ENCODE results near the gene BAZ1A. TPM values are rescaled to one million over a fixed set of nuclear protein-coding genes. Genes with fewer than 3 reads are reported as not detected.

BAZ1A gene
- total RNA-seq, 1 experiment from 2014 or later, result 28.2 TPM

GRCh38 chr14:34906287-34906686 is 31.1 kb upstream of the BAZ1A start:
- POLR2A ChIA-PET, result no interaction called here

GRCh38 chr14:34895277-34895676 is 20.1 kb upstream of the BAZ1A start:
- no peak for DNase-seq (ENCODE audit: low spot score)
- POLR2A ChIA-PET, result no interaction called here
- Mint-ChIP-seq H3K36me3 (no peaks in the 10 kb centered on the region), H3K9me3 (no peaks in the 10 kb centered on the region), H3K27ac (peak overlapping the region; percentile 53; the same call in 1 of the 2 replicates), H3K27me3 (ENCODE audit: low read depth) (no peaks in the 10 kb centered on the region), H3K4me1 (peaks cover 13% of the 10 kb centered on the region), H3K4me3 (no peak overlapping the region)
- CTCF ChIA-PET, result interaction anchor here (1.4 kb wide), 1 partner anchor 87 kb away, joined by 3 read pairs; the partner anchor contains the start of gene SRP54
- peak; percentile 57 for ATAC-seq
- TF ChIP-seq FOXP1 (CRISPR knock-in tag; IDR thresholded peaks at IDR 0.05; ENCODE audit: borderline replicate concordance) (no peak), MAX (CRISPR knock-in tag; IDR thresholded peaks at IDR 0.05) (no peak), HMGXB4 (CRISPR knock-in tag; IDR thresholded peaks at IDR 0.05) (no peak), JUN (CRISPR knock-in tag; IDR thresholded peaks at IDR 0.05) (no peak), ATF6 (CRISPR knock-in tag; IDR thresholded peaks at IDR 0.05) (no peak), STAT6 (CRISPR knock-in tag; conservative IDR thresholded peaks at IDR 0.05; ENCODE audit: low read depth) (no peak), SMAD3 (CRISPR knock-in tag; IDR thresholded peaks at IDR 0.05; ENCODE audit: borderline replicate concordance) (no peak), ZNF425 (CRISPR knock-in tag; conservative IDR thresholded peaks at IDR 0.05) (no peak), TCF7 (CRISPR knock-in tag; IDR thresholded peaks at IDR 0.05; ENCODE audit: low read depth) (no peak)

More at GRCh38 chr14:34906287-34906686, 31.1 kb upstream of the BAZ1A start:
- Mint-ChIP-seq H3K4me3 (no peak overlapping the region), H3K27me3 (ENCODE audit: low read depth) (no peaks in the 10 kb centered on the region), H3K9me3 (no peaks in the 10 kb centered on the region), H3K36me3 (no peaks in the 10 kb centered on the region), H3K4me1 (no peaks in the 10 kb centered on the region), H3K27ac (no peak overlapping the region)
- CTCF ChIA-PET, result interaction anchor here (0.7 kb wide), 1 partner anchor 10 kb away, joined by 3 read pairs; no protein-coding TSS in a partner anchor
- no peak for DNase-seq (ENCODE audit: low spot score)
- TF ChIP-seq TEAD4 (CRISPR knock-in tag; IDR thresholded peaks at IDR 0.05) (no peak), ZNF671 (CRISPR knock-in tag; IDR thresholded peaks at IDR 0.05) (no peak), ATF1 (CRISPR knock-in tag; IDR thresholded peaks at IDR 0.05) (no peak), EMX1 (CRISPR knock-in tag; IDR thresholded peaks at IDR 0.05) (no peak), ZNF512 (CRISPR knock-in tag; IDR thresholded peaks at IDR 0.05; ENCODE audit: borderline replicate concordance) (no peak), IRF1 (CRISPR knock-in tag; IDR thresholded peaks at IDR 0.05) (no peak), CREB1 (CRISPR knock-in tag; IDR thresholded peaks at IDR 0.05) (no peak), NR2C2 (CRISPR knock-in tag; IDR thresholded peaks at IDR 0.05) (no peak), ATF6 (CRISPR knock-in tag; IDR thresholded peaks at IDR 0.05) (no peak), PRRX2 (CRISPR knock-in tag; IDR thresholded peaks at IDR 0.05) (no peak), FOXK1 (CRISPR knock-in tag; IDR thresholded peaks at IDR 0.05) (no peak)
- no peak for ATAC-seq

All from WTC11 (cell line).